BJ (cell line): ENCODE results near the gene ALG14. TPM values are rescaled to one million over a fixed set of nuclear protein-coding genes. Genes with fewer than 3 reads are reported as not detected.

Experiments used
- CTCF ChIA-PET: fragments of 350-600 bp; formaldehyde crosslinking; extraction: SDS; loops from one replicate; lab custom pipeline; 2021; ENCODE audit warnings: antibody characterized with exemption, inconsistent platforms; lab: Yijun Ruan, JAX
- POLR2A ChIA-PET: fragments of 300-600 bp; sonication (Branson Sonifier 250); formaldehyde crosslinking; extraction: SDS; loops from one replicate; lab custom pipeline; 2021; ENCODE audit warnings: antibody characterized with exemption; lab: Charles Lee
- DNase-seq: peaks from one replicate; pipeline ENCODE4 v3.0.0-alpha.2; 2011; ENCODE audit warnings: low read depth
- H3K27me3 ChIP-seq: 2 replicates; pipeline ENCODE4 v1.6.0; 2011; ENCODE audit warnings: low read length; ENCODE audit not compliant: control insufficient read depth, insufficient read depth
- H3K36me3 ChIP-seq: 2 replicates; pipeline ENCODE4 v1.5.1; 2011; ENCODE audit warnings: low read length; ENCODE audit not compliant: control insufficient read depth, insufficient read depth
- H3K4me3 ChIP-seq: 2 replicates; pipeline ENCODE4 v1.5.1; 2011; ENCODE audit warnings: low read depth, mild to moderate bottlenecking, control low read depth, low read length
- CTCF ChIP-seq: IDR thresholded peaks from 2 replicates; pipeline ENCODE4 v1.5.1; 2011; ENCODE audit warnings: low read depth, mild to moderate bottlenecking, control low read depth, inconsistent platforms, low read length, moderate library complexity; ENCODE audit not compliant: insufficient read depth
- polyA plus RNA-seq: library from polyadenylated mRNA; depleted of rRNA; stranded (reverse); fragments of >200 nt; gene quantifications from 2 replicates; pipeline ENCODE4 v1.2.3, GENCODE V29; 2011

ALG14 gene
- polyA plus RNA-seq, 1 experiment: 2.3 TPM

GRCh38 chr1:95005584-95005983, 67.2 kb downstream of the ALG14 start:
- ChIA-PET POLR2A (no interaction called here), CTCF (no interaction called here)
- no peaks in the 10 kb centered on the region for H3K36me3 ChIP-seq
- H3K4me3 ChIP-seq: no peak overlapping the region
- no peaks in the 10 kb centered on the region for H3K27me3 ChIP-seq
- TF ChIP-seq CTCF: no peak
- DNase-seq: no peak

- ChIA-PET POLR2A (no interaction called here), CTCF (no interaction called here)
- no peak for DNase-seq
- Histone ChIP-seq H3K4me3 (no peak overlapping the region), H3K27me3 (no peaks in the 10 kb centered on the region), H3K36me3 (no peaks in the 10 kb centered on the region)
- TF ChIP-seq CTCF: no peak
Observed at GRCh38 chr1:95004013-95004412, 68.7 kb downstream of the ALG14 start.

GRCh38 chr1:95003433-95003738, 69.4 kb downstream of the ALG14 start:
- POLR2A ChIA-PET: no interaction called here
- TF ChIP-seq CTCF: no peak

GRCh38 chr1:95002540-95003432, 70.0 kb downstream of the ALG14 start:
- ChIA-PET CTCF (interaction anchor here (0.9 to 3.1 kb wide), 2 partner anchors 12 to 148 kb away, joined by 3 to 12 read pairs; no protein-coding TSS in a partner anchor), POLR2A (interaction anchor here (0.7 kb wide), 1 partner anchor 39 kb away, joined by 3 read pairs; no protein-coding TSS in a partner anchor)
- no peak for DNase-seq
- TF ChIP-seq CTCF: no peak
- Histone ChIP-seq H3K27me3 (no peaks in the 10 kb centered on the region), H3K36me3 (no peaks in the 10 kb centered on the region), H3K4me3 (no peak overlapping the region)

More at GRCh38 chr1:95003433-95003738, 69.4 kb downstream of the ALG14 start:
- CTCF ChIA-PET: interaction anchor here (0.5 to 3.1 kb wide), 2 partner anchors 19 to 149 kb away, joined by 3 to 12 read pairs; no protein-coding TSS in a partner anchor
- no peak for DNase-seq
- H3K36me3 ChIP-seq: no peaks in the 10 kb centered on the region
- H3K4me3 ChIP-seq: no peak overlapping the region
- no peaks in the 10 kb centered on the region for H3K27me3 ChIP-seq

GRCh38 chr1:95002164-95002539, 70.6 kb downstream of the ALG14 start:
- no peak overlapping the region for H3K4me3 ChIP-seq
- H3K27me3 ChIP-seq: no peaks in the 10 kb centered on the region
- ChIA-PET POLR2A (no interaction called here), CTCF (interaction anchor here (0.9 to 3.1 kb wide), 2 partner anchors 13 to 148 kb away, joined by 3 to 12 read pairs; no protein-coding TSS in a partner anchor)
- no peak for DNase-seq
- TF ChIP-seq CTCF: no peak
- H3K36me3 ChIP-seq: no peaks in the 10 kb centered on the region
